HG03432 (cell line): ENCODE results near the gene DOK7.

Source experiments
- ATAC-seq: cut with Tn5 transposase; IDR thresholded peaks from one replicate; pipeline ENCODE4 v1.9.1; 2021; ENCODE audit warnings: mild to moderate bottlenecking, moderate library complexity; ENCODE audit not compliant: unreplicated experiment

Gene DOK7

DNA sequence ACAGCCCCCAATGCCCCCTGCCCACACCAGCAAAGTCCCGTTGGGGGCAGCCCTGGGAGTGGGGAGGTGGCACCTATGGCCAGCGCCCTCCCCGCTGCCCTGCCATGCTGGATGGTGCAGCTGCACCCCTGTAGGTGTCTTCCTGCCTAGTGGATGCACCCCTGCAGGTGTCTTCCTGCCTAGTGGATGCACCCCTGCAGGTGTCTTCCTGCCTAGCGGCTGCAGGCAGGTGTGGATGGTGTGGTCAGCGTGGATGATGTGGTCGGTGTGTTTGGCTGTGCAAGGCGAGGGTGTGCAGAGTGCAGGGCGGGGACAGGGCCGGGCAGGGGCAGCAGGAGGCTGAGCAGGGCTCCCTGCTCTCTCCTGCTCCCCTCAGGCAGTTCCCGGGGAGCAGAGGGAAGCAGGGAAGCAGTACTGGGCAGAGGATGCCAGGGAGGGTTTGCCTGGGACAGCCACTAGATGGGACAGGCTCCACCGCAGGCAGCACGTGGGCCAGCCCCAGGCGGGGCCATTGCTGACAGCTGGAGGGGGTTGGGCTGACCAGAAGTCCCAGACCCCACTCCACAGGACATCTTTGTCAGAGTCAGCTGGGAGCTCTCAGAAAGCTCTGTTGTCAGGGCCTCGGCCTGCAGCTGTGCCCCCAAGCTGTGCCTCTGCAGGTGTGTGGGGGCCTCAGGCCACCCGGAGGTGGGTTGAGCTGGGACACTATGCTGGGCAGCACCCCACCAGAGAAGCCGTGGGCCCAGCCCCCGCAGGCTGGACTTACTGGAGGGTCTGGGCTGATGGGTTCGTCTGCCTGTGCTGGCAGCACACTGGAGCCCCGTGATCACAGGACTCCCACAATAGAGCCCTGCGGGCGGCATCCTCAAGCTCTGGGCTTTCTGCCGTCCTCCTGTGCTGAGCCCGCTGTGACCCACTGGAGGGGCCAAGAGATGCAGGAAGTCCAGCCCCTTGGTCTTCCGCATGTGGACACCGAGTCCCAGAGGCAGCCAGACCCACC, 23.7 kb downstream of the DOK7 start:
- ATAC-seq = no peak

GRCh38 chr4:3487861-3488260, 24.8 kb downstream of the DOK7 start:
- no peak for ATAC-seq

GRCh38 chr4:3488820-3489219, 25.7 kb downstream of the DOK7 start:
- ATAC-seq = no peak

DNA sequence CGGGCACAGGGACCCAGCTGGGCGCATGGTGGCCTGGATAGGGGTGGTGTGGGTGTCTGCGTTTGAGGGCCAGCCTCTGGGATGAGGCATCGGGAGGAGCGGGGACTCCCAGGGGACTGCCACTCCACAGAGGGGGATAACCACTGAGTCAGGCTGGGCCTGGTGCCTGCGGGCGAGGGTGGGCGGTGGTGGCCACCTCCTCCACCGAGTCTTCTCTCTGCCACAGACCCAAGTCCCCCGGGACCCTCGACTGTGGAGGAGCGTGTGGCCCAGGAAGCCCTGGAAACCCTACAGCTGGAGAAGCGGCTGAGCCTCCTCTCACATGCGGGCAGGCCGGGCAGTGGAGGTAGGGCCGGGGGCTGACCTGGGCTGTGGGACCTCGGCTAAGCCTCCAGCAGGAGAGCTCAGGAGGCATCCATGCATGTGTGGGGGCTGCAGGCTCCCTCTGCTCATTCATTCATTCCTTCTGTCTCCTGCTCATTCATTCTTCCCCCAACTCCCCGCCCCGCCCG, 26.4 kb downstream of the DOK7 start:
- peak; percentile 34 for ATAC-seq

GRCh38 chr4:3491681-3492405, 28.7 kb downstream of the DOK7 start:
- no peak for ATAC-seq

GRCh38 chr4:3492741-3493719, 29.9 kb downstream of the DOK7 start:
- no peak for ATAC-seq

GRCh38 chr4:3493720-3494461, 30.8 kb downstream of the DOK7 start:
- ATAC-seq = no peak

GRCh38 chr4:3494462-3494871, 31.4 kb downstream of the DOK7 start:
- no peak for ATAC-seq

GRCh38 chr4:3495204-3495975, 32.3 kb downstream of the DOK7 start:
- ATAC-seq = no peak

- no peak for ATAC-seq
Measured at GRCh38 chr4:3496021-3496420, 32.9 kb downstream of the DOK7 start.

- no peak for ATAC-seq
Measured at GRCh38 chr4:3497095-3497494, 34.0 kb downstream of the DOK7 start.

DNA sequence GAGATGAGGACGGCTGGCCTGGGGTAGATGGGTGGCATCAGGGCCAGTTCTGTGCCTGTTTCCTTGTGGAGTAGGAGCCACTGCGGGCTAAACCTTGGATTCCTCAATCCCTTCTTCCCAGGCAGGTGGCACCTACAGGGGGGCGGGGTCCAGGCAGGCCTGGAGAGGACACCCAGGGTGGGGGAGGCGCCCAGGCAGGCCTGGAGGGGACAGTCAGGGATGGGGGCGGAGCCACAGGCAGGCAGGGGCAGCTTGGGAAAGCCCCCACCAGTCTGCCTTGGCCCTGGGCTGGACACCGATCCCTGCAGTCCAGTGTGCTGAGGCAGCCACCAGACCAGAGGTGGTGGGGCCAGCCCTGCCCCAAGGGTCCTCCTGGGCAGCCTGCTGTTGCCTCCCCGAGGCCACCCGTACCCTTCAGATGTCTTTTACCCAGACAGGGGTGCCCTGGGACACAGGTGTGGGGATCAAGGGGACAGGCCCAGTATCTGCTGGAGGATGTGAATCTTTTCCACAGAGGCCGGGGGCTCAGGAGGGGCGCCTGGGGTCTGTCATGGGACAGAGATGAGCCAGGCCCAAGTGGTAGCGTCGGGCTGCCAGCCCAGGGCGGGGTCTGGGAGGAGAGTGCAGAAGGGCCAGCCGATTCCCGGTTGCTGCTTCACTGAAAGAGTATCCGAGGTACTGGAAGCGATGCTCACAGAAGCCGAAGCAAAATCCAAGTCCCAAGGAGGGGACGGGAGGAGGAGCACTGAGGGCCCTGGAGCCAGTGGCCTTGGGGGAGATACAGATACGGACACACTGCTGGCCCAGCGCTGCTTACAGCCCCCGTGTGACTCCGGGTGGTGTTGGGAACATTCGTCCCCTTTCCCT, 34.6 kb downstream of the DOK7 start:
- ATAC-seq = no peak

DNA sequence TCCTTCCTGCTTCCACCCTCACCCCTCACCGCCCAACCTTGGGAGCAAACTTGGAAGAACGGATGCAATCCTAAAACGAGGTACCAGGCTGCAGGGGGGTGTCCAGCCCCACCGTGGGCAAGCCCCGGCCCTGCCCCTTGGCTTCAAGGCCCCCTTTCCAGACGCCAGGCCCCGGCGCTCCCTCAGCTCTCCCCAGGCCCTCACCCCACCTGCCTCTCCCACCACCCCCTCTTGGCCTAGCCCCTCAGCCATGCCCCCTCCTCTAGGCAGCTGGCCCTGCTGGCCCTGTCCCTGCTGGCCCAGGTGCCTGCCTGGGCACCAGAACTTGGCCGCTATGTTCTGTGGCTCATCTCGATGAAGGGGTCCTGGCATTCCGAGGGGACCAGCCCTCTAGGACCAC, 35.3 kb downstream of the DOK7 start:
- ATAC-seq = no peak

DNA sequence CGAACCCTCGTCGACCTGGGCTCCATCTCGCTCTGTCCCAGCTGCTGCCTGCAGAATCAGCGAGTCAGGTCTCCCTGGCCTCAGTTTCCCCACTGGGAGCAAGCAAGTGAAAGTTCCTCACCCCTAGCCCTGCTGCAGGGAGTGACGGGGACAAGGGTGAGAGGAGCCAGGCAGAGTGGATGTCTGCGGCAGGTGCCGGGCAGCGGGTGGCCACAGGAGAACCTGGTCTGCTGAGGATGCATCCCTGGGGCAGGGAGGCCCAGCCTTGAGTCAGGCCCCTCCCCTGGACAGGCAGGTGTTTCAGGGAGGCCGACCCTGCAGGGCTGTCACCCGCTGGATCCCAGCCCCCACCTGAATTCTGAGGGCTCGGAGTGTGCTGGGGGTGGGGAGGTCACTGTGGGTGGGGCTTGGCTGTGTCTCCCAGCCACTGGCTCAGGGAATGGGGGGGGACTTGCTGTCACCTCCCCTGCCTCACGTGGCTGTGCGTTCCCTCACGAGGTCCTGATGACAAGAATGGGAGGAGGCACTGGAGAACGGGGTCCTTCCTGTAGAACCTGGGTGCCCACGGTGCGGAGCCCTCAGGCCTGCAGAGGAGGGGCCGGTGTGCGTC, 35.9 kb downstream of the DOK7 start:
- no peak for ATAC-seq

DNA sequence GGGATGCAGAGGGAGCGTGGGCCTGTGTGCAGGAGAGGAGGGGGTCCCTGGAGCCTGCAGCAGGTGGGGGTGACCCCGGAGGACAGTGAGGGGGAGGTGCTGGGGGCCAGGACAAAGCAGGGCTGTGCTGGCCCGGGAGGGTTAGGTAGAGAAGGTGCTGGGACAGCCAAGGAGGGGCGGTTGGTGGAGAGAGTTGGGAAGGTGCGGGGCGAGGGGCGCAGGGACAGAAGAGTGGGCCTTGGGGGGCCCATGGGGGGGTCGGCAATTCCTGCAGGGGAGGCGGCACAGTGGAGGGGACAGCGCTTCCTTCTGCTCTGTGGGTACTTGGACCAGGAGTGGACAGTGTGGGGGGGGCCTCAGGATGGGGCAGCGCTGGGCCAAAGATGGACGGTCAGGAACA, 36.6 kb downstream of the DOK7 start:
- no peak for ATAC-seq

GRCh38 chr4:3500111-3500510, 37.0 kb downstream of the DOK7 start:
- ATAC-seq = no peak

DNA sequence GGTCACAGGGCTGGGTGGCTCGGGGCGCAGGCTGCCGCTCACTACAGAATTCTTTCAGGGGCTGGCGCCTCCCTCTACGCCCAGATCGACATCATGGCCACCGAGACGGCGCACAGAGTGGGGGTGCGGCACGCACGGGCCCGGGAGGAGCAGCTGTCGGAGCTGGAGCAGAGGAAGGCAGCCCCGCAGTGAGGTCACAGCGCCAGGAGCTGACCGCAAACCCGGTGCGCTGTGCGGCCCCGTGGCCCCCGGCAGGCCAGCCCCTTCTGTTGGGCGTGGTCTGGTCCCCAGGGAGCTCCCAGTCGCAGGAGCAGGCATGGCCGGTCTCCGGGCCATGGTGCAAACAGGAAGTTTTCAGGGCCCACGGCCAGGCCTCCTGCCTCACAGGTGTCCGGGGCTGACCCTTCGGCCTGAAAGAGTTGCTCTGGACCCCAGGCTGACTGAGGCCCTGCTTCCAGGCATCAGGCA, 37.6 kb downstream of the DOK7 start:
- no peak for ATAC-seq
